HG03159 (cell line): ENCODE data around the gene LYSMD2.

Source experiments
- ATAC-seq: cut with Tn5 transposase; IDR thresholded peaks from one replicate; pipeline ENCODE4 v1.9.1; 2021; ENCODE audit warnings: mild to moderate bottlenecking, moderate library complexity; ENCODE audit not compliant: unreplicated experiment

Gene LYSMD2

DNA sequence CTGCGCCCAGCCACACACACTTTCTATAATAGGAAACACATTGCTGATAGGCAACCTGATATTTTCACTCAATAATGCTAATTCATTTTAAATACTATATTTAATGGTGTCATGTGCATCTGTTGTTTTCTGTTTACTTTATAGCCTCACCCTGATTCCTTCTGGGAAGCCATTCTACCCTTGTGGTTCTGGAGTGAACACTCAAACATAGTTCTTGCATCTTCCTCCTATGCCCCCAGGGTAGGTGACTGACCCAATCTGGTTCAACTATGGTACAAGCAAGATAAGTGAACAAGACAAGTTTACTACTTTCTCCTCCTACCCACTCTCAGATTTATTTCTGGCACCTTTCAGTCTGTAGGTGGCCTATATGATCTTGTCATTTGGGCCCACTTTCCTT is 60.4 kb downstream of the LYSMD2 start:
- ATAC-seq, result no peak

DNA sequence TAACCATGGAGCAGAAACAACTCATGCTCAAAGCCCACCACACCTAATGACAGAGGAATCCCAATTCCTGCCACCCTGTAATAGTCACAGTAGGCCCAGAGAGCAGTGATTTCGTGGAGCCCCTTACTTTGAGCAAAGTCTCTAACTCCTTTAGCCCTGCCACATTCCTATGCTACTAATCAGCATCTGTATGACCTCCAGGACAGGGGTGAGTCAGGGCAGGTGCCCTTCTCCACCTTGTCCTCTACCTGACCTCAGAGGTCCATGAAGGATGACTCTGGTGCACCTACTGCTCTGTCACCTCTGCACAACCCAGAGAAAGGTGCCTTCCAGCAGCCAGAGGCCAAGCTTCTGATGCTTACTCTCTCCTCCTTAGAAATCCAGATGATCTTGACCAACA is 62.2 kb downstream of the LYSMD2 start:
- no peak for ATAC-seq
